HG03342 (cell line): ENCODE results near the gene ARL16.
A peak's percentile ranks its signal among the peaks of the same experiment; 100 is the strongest.

Source experiments
- ATAC-seq: cut with Tn5 transposase; IDR thresholded peaks from one replicate; pipeline ENCODE4 v1.9.1; 2021; ENCODE audit warnings: mild to moderate bottlenecking, moderate library complexity; ENCODE audit not compliant: unreplicated experiment

Gene ARL16

DNA sequence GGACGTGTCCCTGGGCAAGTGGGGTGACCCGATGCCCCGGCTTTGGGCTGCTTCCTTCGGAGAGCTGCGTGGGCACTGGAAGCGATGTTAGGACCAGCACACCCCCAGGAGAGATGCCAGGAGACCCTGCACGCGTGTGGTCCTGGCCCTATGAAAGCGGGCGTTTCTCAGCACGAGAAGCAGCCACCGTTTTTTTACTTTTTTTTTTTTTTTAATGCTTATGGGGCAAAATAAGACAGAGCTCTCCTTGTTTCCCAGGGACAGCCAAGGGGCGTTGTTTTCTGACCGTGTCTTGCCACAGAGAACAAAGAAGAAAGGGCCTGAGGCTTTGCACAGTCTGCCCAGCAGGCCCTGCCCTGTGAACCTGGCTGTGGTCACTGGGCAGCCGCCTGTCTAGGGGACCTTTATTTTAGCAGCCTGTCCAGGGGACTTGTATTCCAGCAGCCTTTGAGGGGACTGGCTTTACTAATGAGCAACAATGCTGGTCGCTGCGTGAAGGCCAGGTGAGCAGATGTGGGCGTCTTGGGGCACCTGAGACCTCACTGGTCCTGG is 29.5 kb upstream of the ARL16 start:
- no peak for ATAC-seq

DNA sequence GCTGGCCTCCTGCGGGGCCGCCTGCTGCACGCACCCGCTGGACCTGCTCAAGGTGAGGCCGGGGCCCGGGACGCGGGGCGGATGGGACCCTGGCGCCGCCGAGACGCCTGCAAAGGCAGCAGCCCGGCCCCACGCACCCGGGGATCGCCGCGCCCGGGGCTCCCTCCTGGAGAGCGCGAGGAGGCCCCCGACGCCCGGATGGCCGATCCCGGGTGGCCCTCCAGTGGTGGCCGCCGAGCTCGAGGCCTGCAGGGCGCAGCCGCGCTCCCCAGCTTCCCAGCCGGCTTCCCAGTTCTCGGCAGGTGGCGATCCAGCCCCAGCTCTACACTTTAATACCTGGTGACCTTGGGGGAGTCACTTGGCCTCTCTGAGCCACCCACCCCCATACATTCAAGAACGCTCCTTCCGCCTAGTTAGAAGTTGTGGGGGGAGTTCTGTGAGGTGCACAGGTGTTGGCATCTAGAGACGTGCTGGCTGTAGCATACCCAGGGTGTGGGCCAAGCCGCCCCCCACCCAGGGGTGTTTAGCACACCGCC is 28.9 kb upstream of the ARL16 start:
- no peak for ATAC-seq

DNA sequence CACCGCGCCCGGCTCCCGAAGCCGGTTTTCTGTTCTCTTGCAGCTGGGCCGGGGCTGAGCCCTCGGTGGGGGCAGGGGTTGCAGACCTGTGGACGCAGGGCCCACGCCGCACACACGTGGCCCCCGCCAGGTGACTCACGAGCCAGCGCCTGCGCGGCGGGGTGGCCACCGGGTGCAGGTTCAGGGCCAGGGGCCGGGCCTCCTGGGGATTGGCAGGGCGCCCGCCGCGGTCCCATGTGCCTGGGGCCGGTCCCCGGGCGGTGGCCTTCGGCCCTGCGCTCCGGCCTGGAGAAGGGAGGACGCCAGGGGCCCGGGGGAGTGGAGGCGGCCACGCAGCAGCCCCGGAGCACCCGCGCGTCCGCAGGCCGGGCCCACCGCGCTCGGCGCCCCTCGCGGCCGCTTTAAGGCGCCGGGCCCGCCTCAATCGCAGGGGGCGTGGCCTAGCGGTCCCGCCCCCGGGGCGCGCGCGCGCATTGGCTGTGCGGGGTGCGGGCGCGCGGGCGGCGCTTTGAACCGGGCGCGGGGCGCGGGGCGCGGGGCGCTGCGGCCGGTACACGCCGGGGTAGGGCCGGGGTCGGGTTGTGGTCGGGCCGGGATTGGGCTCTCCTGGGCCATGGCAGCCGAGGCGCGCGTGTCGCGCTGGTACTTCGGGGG is 28.3 kb upstream of the ARL16 start, which contains the start of gene SLC25A10:
SLC25A10 (plus strand) TSS at position 471 of the 654 bp plus-strand sequence; CDS start at position 614, 143 bp downstream.
- peak; percentile 70 for ATAC-seq

DNA sequence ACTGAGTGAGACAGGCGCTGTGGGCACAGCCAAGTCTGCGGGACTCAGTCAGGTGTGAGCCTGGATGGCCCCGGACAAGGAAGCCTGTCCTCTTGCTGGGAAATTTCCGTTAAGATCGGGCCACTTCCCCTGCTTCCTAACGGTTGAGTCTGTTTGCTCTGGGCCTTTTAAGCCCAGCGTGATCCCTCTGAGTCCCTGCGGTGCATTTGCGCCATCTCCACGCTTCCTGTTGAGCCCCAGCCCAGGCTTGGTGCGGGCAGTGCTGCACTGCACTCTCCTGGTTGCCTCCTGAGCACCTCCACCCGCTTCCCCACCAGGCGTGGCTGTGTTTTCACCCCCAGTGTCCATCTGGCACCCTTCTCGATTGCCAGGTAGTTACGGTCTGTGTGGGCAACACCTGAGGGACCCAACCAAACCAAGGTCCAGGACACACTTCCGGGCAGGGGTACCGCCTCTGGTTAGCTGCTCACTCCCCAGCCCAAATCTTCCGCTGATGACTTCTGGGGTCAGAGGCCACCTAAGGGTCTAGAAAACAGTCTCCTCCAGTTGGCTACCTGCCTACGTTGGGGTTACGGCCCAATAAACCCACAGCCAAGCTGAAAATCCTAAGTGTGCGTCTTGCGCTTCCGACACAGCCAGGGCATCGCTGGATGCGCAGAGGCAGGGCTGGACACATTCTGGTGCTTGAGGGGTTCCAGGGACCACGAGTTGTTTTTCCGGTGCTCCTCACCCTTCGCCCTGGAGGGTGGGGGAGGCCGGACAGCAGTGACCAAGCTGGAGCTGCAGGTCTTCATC is 27.1 kb upstream of the ARL16 start:
- no peak for ATAC-seq

DNA sequence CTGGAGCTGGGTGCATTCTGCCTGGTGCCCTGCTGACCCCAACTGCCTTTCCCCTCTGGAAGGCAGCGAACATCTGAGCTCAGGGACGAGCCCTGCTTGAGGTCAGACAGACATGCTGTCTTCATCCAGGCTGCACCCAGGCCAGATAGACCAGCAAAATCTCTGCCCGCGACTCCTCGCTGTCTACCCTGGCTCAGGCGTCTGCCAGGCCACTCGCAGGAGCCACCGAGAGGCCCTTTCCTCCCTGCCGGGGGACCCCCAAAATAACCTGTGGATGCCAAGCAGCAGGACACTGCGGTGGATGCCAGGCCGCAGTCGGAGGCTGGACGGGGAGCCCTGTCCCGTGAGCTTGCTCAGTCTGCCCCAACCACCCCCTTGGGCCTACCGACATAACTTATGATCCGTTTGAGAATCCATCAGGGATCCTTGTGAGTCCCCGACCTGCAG is 25.2 kb upstream of the ARL16 start:
- no peak for ATAC-seq

DNA sequence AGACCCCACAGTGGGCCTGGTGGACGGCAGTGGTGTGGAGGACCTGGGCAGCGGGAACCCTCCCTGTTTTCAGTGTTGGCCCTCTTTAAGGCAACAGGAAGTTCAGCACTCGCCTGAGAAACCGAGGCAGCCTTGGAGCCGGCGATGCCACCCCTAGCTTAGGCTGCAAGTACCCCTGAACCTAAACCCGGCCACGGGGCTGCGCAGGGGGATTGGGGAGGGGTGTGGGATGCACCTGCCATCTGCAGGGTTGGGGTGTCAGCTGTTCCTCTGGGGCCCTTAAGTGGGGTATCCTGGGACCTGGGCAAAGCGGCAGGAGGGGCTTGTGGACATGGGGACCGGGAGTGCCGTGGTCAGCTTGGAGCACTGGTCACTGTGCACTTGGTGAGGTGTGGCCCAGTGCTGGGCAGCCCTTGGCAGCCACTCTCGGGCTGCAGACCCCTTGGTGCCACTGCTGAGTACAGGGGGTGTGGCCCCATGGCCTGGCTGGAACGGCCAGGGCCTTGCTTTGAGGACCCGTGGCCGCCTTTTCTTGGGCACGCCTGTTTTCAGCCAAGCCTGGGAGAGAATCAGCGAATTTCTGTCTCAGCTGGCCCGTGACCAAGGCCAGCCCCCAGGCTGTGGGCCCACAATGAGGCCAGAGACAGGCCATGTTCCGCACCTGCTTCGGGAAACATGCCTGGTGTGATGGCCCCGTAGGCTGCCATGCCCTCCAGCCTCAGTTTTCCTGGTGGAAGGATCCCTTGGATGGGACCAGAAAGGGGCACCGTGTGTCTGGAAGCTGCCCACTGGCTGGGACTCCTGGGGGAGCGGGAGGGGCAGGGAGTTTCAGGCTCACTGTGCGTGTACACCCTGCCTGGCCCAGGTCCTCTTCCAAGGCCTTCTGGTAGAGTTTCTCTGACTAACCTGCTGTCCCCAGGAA is 24.4 kb upstream of the ARL16 start:
- no peak for ATAC-seq

DNA sequence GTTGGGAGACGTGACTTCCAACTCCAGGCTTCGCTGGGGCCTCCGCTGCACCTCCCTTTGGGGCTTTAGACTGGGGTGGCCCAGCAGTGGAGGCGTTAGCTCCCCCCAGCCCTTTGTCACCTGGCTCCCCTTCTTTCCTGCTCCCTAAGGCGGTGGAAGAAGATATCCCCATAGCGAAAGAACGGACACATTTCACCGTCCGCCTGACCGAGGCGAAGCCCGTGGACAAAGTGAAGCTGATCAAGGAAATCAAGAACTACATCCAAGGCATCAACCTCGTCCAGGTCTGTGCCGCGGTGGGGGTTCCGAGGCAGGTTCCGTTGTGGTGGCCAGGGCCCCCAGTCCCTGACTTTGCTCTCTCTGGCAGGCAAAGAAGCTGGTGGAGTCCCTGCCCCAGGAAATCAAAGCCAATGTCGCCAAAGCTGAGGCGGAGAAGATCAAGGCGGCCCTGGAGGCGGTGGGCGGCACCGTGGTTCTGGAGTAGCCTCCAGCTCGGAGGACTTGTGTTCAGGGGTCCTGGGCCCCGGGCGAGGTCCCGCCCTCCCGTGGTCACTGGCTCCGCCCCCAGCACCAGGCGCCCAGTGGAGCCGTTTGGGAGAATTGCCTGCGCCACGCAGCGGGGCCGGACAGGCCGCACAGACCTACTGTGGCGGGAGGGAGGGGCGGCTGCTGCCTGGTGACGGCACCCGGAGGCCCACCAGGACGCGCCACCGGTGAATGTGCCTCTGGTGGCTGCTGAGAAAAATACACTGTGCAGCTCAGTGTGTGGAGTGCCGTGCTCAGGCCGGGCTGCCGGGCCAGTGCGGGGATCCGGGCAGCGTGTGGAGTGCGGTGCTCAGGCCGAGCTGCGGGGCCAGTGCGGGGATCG is 23.4 kb upstream of the ARL16 start:
- ATAC-seq = no peak

DNA sequence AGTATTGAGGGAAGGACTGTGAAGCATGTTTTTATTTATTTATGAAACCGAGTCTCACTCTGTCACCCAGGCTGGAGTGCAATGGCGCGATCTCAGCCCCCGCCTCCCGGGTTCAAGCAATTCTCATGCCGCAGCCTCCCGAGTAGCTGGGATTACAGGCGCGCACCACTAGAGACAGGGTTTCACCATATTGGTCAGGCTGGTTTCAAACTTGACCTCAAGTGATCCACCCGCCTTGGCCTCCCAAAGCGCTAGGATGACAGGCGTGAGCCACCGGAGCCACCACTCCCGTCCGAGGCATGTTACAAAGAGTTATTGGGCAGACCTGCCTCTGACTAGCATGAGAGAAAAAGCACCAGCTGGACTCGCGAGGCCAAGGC is 22.6 kb upstream of the ARL16 start:
- ATAC-seq = no peak

DNA sequence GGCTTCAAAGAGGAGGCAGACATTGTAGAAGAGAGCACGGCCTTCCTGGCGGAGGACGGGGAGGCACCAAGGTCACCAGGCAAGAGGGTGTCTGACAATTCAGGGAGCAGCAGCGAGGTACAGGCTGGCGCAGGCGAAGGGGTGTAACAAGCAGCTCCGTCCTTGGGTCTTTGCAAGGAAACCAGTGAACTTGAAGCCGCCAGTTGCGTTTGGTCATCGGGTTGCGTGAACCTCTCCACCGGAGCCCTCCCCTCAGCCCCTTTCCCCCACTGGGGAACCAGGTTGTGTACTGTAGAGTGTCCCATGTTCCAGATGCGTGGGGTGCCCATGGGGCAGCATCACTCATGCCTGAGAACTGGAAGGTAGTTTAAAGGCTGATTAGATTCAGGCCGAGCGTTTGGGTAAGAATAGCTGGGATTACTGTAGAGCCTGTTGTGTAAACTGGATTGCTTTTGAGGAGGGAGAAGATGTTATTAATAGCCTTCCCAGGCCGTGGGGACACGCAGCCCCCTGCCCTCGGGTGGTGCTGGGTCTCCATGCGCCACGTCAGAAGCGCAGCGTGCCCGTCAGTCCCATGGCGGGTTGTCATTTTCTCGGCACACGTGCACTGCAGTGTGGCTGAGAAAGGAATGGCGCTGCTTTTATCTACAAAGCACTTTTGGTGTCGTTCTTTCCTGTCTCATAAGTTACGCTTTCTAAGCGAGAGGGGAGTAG is 22.1 kb upstream of the ARL16 start:
- no peak for ATAC-seq

DNA sequence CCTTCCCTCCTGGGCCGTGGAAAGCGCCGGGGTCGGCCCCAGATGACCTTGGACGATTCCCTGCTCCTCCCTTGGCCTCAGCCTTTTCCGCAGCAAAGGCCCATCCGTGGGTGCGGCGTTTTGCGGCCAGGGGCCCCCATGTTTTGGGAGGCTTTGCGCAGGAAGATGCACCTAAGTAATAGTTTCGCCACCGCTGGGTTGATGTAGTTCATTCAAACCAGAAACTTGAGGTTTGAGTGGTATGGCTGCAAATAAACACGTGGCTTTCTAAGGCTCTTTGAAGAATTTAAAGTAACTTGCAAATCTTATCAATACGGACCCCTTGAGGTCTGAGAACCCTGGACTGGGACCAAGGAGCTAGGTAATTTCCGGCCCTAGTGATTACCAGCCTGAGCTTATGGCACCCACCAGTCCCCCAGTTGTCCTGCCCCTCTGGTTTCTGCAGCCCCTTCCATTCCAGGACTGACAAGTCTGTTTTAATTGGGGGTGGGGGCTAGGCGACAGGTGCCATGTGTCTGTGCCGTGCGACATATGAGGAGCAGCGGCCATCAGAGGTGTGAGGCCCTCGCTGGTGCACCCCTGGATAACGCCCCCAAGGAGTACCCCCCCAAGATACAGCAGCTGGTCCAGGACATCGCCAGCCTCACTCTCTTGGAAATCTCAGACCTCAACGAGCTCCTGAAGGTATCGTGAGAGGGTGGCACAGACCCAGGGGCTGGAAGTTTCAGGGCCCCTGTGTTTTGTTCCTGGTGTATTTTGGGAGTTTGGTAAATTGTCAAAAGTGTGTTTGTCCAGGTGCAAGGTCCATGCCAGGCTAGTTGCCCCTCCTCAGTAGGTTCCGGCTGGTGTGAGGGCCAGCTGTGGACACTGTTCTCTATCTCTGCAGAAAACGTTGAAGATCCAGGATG is 20.4 kb upstream of the ARL16 start:
- ATAC-seq = peak; percentile 15

DNA sequence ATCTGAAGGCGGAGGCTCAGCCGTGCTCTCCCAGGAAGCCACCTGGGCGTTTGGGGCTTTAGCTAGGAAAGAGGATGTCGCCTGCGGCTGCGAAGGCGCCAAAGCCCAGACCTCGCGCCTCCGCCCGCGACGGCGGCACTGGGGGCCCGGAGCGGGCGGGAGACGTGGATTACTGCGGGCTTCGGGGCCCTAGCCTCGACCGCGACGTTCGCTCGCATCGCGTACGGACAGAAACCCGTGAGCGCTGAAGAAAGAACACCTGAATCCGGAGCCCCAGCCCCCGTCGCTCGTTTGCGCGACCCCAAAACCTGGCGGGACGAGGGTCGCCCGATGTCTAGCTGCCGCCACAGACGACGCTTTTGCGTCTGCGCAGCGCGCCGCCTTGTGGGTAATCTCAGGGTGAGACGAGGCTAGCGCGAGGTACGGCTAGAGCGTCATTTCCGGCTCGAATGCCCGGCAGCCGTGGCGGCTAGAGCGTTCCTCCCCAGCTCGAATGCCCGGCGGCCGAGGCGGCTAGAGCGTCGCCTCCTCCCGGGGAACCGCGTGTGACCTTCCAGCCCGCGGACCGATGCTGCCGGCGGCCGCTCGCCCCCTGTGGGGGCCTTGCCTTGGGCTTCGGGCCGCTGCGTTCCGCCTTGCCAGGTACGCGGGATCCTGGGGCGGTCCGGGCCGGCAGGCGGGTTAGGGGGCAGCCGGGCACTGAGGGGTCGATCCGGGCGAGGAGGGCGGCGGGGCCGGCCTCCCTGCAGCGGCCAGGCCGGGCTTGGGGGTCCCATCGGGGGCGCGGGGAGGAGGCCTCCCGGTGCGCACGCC is 19.5 kb upstream of the ARL16 start, which contains the start of gene MRPL12:
MRPL12 (plus strand) TSS at position 434 of the 813 bp plus-strand sequence; CDS start at position 569, 135 bp downstream.
- ATAC-seq = peak; percentile 82

DNA sequence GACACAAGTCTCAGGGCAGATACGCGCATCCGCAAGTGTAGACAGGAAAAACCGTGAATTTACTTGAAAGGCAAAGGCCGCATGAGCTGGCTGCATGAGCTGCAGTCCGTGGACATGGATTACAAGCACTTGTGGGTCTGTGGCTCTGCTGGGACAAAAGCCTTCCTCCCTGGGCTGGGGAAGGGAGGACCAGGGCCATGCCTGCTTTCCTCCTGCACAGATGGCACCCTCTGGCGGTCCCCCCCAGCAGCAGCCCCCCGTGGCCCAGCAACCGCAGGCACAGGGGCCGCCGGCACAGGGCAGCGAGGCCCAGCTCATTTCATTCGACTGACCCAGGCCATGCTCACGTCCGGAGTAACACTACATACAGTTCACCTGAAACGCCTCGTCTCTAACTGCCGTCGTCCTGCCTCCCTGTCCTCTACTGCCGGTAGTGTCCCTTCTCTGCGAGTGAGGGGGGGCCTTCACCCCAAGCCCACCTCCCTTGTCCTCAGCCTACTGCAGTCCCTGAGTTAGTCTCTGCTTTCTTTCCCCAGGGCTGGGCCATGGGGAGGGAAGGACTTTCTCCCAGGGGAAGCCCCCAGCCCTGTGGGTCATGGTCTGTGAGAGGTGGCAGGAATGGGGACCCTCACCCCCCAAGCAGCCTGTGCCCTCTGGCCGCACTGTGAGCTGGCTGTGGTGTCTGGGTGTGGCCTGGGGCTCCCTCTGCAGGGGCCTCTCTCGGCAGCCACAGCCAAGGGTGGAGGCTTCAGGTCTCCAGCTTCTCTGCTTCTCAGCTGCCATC is 17.9 kb upstream of the ARL16 start:
- no peak for ATAC-seq

DNA sequence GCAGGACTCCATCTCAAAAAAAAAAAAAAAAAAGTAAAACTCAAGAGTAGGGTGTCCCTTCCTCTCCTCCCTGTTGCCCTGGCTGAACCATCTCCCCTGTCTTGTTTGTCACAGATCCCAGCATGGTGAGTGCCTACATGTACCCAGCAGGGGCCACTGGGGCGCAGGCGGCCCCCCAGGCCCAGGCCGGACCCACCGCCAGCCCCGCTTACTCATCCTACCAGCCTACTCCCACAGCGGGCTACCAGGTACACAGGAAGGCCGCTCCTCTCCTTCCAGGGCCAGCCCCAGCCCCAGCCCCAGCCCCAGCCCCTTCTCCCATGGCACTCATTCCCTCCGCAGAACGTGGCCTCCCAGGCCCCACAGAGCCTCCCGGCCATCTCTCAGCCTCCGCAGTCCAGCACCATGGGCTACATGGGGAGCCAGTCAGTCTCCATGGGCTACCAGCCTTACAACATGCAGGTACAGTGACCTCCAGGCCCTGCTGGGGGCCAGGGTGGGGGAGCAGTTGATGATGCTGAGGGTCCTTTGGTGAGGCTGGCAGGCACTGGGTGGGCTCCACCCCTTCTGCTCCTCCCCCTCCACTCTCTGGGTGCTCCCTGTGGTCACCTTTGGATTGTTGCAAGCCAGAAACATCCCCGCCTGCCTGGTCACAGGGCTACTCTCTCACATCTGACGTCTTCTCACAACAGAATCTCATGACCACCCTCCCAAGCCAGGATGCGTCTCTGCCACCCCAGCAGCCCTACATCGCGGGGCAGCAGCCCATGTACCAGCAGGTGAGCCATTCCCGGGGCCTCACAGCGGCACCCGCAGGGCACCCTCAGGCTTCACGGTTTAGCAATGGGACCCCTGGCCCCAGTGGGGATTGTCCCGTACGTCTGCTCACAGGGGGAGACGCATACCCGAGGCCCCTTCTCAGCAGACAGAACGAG is 17.0 kb upstream of the ARL16 start:
- ATAC-seq = no peak

DNA sequence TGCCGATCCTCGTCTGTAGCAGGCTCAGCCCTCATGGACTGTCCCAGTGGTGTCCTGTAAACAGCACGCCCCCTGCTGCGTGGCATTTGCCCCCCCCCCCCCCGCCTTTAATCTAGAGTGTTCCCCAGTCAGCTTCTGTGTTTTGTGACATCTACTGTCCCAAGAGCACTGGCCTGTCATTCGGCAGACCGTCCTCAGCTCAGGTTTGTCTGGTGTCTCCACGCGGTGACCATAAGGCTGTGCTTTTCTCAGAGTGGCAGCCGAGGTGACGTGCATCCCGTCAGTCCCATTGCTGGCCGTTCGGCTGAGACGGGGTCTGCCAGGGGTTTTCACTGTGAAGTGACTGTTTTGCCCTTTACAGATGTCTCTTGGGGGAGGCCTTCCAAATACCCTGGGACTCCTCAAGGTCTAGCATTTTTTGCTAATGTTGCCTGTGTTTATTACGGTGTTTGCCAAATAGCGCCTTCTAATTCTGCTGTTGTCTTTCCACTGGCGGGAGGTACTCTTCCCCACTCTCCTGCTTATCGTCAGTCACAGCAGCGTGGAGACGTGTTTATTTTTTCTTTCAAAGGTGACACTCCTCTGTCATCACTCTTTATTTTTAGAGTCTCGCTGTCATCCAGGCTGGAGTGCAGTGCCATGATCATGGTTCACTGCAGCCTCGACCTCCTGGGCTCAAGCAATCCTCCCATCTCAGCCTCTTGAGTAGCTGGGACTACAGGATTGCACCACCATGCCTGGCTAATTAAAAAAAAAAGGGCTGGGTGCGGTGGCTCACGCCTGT is 13.9 kb upstream of the ARL16 start:
- no peak for ATAC-seq
